ENCODE measurements around the gene SLC38A2.
"Not testable (repeated sequence)": the region's sequence is repeated elsewhere in the genome, so short reads cannot be mapped to it uniquely, and the experiment has no call there.

SLC38A2 gene

DNA sequence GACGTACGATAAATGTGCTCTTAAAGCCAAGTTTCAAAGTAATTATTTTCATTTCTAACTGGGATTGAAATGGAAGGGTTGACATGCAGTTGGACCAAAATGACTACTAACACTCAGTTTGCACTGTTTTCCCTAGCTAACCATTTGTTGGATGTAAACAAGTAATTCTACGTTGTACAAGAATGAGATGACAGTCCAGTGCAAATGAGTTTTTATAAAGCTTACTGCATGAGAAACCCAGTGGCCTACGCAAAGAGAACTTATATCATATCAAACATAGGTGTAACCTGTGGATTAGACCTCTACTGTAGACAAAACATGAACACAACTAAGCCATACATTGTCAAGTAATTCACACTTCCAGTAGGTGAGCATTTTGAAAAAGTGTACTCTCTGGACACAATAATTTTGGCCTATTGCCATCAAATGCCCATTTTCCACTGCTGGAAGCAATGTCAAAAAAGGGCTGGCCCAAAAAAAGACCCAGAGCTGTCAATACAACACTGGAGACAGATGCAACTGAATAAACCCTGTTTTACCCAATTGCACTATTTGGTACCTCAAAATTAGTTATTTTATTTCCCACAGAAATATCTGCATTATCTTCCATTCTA is 12.8 kb downstream of the SLC38A2 start:
- DNase-seq: no peak

DNA sequence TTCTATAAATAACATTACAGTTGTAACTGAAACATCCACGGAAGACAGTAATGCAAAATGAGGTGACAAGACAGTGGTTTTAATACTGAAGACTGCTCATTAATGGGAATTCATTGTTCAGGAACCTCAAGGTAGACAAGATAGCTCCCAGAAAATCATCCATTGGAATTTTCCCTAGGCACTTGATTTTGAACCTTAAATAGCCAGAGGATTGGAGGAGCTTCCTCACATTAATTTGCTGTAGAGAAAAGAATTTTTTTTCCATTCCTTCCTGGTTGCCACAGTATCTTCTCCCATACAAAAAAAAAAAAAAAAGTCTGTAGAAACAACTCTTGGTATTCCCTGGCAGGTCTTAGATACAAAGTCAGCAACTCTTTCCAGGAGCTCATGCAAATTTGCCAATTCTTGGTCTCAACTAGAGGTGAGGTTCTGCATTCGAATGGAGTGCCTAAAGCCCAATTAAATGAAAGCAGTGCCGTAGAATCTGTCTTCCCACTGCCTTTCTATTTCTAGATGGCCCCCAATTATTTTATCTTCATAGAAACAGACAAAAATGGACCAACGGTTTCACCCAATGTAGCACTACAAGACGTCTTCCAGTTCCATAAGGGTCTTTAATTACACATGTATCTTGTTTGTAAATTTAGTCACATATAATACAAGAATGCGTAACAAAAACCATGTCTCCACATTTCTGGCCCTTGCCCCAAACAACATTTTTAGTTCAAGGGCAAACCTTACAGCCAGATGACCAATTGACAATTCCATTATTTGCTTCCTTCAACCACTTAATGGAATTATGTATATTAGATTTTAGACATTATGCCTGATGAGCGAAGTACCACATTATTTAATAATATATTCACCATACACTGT is 13.5 kb downstream of the SLC38A2 start:
- no peak for DNase-seq

DNA sequence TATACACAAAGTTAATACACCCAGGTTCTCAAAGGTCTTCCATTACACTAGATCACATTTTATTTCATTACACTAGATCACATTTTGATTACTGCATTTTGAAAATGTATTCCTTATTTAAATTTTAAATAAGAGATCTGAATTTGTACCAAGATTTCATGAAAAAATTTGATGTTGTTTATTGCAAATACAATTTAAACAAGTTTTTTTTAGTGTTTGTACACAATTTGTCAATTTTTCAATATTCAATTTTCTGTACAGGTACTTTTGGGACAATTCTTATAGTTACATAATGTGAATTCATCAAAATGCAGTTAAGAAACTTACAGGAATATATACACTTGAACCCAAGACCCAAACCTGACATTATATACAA is 14.3 kb downstream of the SLC38A2 start:
- no peak for DNase-seq

DNA sequence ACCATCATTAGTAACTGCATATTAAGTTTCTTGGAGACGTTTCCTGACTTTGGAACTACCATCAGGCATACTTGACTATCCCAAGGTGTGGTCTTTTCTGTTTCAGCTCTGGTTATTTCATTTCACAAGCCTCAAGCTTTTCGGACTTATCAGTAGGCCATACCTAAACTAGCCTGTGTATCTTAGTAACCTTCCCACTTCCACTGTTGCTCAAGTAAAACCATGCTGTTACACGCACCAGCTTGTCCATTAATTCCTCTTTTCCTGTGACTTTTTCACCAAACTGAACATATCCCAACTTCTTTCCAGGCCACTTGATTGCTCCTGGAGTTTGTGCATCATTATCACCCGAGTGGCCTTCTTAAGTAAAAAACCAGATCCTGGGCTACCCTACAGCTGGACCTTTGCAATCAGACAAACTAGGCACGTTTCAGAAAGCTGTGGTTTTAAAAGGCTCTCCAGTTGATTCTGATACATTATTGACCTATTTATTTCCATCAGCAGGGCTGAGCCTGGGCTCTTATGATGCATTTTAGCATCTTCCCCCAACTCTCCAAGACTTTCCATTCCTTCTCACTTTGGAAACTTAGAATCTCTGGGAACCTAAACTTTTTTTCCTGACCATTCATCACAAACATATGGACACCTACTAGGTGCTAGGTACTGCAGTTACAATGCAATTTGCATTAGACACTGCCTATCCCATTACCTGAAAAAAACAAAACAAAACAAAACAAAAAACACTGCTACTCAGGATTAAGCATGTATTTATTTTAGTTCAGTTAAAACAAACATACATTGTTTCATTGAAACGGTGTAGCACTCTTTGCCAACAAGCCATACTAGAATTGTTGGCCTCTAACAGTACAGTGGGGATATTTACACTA is 14.9 kb downstream of the SLC38A2 start:
- no peak for DNase-seq

DNA sequence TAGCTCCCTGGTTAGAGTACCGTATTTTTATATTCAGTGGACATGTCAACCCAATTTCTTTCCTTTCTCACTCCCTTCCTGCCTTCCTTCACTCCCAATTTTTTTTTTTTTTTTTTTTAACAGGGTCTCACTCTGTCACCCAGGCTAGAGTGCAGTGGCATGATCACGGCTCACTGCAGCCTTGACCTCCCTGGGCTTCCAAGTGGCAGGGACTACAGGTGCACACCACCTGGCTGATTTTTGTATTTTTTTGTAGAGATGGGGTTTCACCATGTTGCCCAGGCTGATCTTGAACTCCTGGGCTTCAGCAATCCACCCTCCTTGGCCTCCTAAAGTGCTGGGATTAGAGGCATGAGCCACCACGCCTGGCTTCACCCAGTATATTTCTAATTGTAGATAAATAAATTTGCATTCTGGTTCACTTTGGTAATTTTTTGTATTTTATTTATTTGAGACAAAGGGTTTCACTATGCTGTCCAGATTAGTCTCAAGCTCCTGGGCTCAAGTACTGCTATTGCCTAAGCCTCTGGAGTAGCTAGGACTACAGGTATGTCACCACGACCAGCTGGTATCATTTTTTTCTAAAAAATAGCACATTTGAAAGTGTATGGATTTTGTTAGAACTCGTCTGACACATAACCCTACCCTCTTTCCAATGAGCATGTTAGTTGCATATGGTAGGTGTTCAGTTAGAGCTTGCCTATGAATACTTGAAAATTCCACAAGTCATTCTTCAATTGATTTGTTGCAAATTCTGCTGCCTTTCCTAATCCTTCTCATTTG is 15.7 kb downstream of the SLC38A2 start:
- DNase-seq: no peak

DNA sequence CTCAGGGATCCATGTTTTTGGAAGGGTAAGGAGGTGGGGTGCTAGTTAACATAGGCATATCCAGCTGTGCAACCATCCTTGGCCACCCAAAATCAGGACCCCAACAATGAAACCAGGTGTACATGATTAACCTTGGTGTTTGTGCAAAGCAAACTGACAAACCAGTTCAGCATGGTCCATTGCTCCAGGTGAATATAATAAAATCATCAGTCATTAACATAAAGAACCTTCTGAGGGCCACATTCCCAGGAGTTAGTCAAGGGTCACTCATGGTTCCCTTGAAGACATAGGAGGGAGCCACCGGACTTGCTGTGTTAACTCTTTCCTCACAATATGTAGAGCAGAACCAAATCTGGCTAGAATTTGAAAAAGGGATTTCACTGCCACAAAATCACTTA is 17.8 kb downstream of the SLC38A2 start:
- no peak for DNase-seq

DNA sequence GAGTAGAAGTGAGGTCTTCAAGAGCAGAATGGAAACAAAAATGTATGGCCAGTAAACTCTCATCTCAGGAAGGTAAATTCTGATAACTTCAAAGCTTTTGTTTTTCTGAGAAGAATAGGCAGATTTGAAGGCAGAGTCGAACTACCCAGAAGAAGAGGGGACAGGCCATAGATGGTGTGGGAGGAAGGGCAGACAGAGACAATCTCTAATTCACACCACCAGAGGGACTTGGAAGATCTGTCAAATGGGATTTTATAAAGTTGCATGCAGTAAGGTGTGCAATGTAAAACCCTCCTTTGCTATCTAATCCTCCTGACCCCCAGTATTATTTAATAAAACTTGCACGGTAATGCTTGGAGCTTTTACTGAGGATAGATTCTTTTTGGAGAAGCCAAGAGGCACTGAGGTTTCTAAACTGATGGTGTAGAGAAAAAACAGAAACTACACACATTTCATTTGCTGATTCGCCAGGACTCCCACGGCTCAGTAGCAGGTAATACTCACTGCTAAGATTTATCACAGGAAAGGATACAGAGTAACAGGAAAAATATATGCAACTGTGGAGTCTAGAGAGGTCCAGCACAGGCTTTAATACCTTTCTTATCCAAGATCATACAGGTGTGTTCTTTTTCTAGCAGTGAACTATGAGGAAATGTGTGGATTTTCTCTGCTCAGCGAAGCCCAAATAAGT is 18.3 kb downstream of the SLC38A2 start:
- DNase-seq: no peak

DNA sequence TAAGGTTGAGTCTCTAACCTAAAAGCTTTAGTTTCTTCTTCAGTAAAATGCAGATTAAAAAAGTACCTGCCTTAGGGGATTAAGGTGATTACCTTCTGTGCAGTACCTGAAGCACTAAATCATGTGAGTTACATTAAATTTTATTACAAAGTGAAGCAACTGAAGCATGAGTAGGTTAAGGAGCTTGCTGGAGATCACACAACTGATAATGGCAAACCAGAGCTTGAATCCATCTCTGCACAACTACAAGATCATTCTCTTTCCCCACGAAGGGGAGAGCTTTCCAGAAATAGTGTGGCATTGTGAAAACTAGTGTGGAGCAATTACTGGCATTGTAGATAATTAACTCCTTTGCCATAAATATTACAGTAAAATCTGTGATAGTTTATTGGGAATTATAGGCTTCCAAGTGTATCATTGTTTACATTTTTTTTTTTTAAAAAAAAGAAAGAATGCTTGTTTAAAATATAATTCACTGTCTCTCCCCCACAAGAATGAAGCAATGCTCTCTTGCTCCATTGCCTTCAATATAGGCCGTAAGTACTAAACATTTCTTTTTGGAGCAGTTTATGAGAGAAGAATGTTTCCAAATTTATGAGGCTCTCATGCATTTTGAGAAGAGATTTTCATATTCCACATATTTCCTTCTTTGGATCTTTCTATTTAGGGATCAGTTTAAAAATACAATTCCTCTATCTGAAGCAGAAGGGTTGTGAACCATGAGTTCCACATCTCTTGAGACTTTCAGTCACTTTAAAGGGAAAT is 20.5 kb downstream of the SLC38A2 start:
- DNase-seq: no peak

DNA sequence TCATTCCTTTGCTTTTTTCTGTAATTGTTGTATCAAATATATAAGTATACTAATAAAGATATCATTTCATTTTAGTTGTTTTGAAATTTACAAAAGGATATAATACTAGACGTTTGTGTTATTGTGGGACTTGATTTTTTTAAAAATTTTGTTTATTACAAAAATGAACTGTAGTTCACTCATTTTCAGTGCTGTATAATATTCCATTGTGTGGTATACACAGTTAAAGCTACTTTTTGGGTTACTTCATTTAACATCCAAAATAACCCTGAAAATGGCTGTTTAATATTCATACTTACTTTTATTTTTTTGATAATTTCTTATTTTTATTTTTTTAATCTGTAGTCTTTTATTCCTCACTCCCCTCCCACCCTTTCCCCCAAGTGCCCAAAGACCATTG is 21.4 kb downstream of the SLC38A2 start:
- DNase-seq: no peak

DNA sequence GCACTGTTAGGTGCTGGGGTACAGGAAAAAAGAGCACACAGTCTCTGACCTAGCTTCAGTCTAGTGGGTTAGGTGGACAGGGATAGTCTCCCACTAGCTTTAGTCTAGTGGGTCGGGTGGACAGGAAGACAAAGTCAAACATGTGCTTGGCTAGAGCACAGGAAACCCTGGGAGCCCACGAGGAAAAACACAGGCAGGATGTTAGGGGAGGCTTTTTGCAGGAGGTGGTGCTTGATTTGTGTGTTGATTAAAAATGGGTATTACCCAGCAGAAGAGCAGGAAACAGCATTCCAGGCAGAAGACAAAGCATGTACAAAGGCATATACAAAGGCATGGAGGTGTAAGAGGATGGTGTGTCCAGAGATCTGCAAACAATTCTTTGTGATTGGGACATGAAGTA is 23.3 kb downstream of the SLC38A2 start:
- DNase-seq: no peak

DNA sequence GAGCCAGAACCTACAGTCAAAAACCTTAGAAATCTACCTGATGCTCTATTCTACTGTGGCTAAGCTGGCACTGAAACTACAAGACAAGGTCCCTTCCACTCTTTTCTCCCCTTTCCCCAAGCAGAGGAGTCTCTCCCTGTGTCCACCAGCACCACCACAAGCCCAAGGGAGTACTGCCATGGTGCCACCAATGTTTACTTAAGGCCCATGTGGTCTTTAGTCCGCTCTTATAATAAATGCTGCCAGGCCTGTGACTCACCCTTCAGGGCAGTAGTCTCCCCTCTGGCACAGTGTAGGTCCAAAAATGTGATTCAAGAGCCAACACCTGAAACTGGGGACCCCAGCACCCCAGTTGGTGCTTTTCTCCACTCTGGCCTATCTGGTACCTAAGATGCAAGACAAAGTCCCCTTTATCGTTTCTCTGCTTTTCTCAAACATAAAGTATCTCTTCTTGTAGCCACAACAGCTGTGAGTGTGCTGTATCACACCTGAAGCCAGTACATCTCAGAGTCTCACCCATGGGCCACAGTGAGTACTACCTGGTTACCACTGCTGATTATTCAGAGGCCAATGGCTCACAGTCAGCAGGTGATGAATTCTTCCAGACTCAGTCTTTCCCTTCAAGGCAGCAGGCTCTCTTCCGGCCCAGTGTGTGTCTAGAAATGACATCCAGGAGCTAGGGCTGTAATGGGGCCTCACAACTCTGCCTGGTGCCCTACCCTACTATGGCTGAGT is 29.3 kb downstream of the SLC38A2 start:
- DNase-seq: no peak

DNA sequence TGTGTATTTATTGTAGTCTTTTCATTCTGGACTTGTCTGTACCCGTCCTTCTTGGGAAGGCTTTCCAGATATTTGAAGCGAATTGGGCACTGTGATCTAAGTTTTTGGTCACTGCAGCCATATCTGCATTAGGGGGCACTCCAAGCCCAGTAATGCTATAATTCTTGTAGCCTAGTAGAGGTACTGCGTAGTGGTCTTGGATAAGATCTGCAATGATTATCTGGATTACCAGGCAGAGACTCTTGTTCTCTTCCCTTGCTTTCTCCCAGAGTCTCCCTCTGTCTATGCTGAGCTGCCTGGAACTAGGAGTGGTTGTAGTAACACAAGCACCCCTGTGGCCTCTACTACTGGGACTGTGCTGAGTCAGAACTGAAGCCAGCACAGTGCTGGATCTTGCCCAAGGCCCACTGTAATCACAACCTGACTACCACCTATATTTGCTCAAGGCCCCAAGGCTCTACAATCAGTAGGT is 30.0 kb downstream of the SLC38A2 start:
- no peak for DNase-seq

DNA sequence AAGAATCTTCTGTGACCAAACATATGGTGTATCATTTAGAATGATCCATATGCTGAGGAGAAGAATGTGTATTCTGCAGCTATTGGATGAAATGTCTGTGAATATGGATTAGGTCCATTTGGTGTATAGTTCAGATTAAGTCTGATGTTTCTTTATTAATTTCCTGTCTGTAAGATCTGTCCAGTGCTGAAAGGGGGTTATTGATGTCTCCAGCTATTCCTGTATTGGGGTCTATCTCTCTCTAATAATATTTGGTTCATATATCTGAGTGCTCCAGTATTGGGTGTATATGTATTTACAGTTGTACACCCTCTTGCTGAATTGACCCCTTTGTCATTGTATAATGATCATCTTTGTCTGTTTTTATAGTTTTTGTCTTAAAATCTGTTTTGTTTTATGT is 33.5 kb downstream of the SLC38A2 start:
- no peak for DNase-seq

DNA sequence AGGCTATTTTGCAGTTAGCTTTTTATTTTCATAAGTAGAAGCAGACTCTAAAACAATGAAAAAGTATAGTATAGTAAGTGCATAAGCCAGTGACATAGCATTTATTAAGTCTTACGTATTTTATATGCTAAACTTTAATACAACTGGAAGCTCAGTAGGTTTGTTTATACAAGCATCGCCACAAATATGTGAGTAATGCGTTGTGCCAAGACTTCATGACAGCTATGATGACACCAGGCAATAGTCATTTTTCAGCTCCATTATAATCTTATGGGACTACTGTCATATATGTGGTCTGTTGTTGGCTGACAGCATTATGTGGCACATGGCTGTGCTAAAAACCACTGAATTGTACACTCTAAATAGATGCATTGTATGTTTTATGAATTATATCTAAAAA is 40.3 kb downstream of the SLC38A2 start:
- DNase-seq: no peak

DNA sequence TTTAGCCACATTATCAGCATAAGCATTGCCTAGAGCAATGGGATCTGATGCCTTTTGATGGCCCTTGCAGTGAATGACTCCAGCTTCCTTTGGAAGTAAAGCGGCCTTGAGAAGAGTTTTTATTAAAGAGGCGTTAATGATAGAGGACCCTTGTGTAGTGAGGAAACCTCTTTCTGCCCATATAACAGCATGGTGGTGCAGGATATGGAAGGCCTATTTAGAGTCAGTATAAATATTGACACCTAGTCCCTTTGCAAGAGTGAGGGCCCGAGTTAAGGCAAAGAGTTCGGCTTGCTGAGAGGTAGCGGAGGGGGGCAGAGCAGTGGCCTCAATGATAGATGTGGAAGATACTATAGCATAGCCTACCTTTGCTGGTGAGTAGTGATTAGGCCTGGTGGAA is 47.5 kb downstream of the SLC38A2 start:
- not testable (repeated sequence) for DNase-seq

DNA sequence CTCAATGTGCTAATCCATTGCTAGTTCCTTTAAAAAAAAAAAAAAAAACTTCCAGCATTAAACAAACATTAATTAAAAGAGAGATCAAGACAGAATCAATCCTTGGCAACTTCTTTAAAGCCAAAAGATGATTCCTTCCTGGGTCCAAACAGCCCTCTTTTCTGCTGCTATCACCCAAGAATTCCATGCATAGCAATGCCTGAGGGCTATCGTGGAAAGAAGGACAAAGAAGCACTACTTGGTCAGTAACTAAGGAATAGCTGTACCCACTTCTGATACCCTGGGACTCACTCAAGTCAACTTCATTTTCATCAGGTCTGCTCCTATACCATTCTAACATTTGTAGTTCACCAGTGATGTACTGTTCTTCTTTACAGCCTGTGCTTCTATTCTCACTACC is 51.8 kb downstream of the SLC38A2 start:
- DNase-seq: no peak

DNA sequence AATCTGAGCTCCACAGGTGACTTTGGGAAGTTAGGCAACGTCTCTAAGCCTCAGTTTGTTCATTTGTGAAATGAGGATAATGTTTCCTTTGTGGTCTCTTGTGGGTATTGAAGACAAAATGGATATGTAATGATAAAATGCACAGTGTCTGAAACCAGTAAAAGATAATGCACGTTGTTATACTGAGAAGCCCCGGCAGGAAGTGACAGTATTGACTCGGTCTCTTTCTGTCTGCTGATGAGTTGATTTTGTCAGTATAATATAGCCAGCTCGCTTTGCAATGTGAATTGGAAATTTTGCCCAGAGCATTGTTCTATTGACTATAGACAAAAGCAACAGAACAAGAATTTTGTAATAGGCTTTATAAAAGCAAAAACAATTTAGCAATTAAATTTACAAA is 54.5 kb downstream of the SLC38A2 start:
- no peak for DNase-seq

Measured in KG1 (cell line).